HG03196 (cell line): ENCODE measurements around the gene RGS6.

ENCODE experiments used
- ATAC-seq: cut with Tn5 transposase; IDR thresholded peaks from one replicate; pipeline ENCODE4 v1.9.1; 2021; ENCODE audit not compliant: unreplicated experiment

The RGS6 gene

GRCh38 chr14:71943695-71944018 is 11.4 kb downstream of the RGS6 start:
- no peak for ATAC-seq

GRCh38 chr14:71947947-71948500 is 15.8 kb downstream of the RGS6 start:
- no peak for ATAC-seq

DNA sequence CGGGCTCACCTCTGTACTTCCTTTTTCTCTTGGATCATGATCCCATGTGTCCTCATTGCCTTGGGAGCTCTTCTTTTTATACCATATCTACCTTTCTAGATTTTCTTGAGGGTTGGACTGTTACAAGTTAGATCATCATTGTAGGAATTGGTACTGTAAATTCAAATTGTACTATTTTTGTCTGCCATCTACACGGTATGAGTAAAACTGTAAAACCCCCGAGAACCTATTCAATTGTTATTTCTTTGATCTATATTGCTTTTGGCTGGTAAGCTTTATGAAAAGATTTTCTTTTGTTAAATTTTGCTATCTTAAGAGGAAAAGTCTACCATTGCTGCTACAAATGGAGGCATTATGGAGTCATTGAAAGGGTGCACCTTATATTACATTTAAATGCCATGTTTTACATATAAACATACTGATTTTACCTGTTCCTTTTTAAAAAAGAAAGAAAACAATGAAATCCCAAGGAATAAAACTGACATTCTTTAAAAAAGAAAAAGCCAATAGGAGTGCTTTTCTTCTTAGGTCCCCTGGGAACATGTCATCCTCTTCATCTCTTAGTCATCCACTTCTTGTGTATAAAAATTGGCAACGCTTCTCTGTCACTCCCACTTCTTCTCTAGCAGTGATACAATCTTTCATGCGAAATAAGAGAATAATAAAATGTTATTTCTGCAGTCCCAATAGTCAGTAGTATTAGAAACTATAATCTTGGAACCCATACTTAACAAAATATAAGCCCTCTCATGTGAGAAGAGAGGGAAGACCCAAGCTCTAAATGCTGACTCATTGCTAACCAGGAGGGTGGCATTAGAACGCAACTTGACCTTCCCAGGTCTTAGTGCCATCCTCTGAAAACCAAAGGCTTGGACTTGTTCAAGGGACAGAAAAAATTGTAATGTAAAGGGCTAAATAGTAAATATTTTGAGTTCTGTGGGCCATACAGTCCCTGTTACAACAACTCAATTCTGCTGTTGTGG is 20.4 kb downstream of the RGS6 start:
- no peak for ATAC-seq

GRCh38 chr14:71956920-71957563 is 24.8 kb downstream of the RGS6 start:
- no peak for ATAC-seq

DNA sequence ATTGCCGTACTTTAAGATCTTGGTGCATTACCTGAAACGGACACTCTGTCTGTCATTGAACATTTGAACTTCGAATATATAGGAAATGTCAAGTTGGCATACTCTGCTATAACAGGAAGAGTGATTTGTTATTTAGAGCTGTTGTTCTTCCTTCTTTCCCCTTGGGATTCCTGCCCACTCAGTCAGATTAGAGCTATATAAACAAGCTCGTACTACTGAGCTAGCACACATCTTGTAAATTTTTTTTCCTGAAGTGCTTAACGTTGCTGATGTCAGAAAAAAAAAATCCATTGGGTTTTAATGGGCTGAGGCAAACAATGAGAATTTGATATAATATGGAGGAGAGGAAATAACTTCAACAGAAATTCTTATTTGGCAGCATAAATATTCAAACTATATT is 26.8 kb downstream of the RGS6 start:
- no peak for ATAC-seq

- no peak for ATAC-seq
Observed at GRCh38 chr14:71960494-71961353, 28.5 kb downstream of the RGS6 start.

DNA sequence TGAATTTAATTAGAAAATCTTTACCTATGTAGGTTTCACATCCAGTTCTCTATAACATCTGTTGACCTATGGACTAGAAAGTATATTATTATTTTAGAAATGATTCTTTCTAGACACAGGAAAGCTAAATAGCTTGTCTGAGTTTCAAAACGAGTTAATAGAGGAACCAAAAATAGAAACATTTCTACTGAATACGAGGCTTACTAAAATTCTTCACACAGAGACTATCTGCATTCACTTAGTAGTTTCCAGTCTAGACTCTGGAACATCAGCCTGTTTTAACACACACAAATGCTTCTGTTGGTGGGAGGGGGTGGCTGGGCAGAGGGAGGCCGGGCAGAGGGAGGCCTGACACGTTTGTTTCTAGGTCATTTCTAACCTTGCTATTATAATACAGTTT is 29.7 kb downstream of the RGS6 start:
- no peak for ATAC-seq

GRCh38 chr14:71964716-71965115 is 32.5 kb downstream of the RGS6 start:
- no peak for ATAC-seq

- no peak for ATAC-seq
Observed at GRCh38 chr14:71966528-71966927, 34.3 kb downstream of the RGS6 start.

DNA sequence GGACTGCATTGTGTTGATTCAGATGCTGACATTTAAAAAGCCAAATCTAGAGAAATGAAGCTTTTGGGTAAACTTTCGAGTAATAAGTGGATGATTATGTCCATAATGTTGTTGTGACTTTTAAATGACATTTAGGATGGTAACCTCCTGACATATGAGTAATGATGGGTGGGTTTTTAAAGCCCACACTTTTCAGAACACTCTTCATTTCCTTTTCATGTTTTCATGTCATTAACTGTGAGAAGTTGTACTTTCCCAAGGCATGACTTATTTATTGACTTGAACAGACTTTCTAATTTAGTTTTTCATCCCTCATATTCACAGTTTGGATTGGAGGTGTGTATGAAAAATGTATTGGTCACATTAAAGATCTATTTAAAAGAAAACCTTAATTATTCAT is 35.5 kb downstream of the RGS6 start:
- no peak for ATAC-seq

- ATAC-seq, result no peak
Observed at GRCh38 chr14:71970272-71970671, 38.0 kb downstream of the RGS6 start.

GRCh38 chr14:71985538-71986189 is 53.4 kb downstream of the RGS6 start:
- ATAC-seq, result no peak

DNA sequence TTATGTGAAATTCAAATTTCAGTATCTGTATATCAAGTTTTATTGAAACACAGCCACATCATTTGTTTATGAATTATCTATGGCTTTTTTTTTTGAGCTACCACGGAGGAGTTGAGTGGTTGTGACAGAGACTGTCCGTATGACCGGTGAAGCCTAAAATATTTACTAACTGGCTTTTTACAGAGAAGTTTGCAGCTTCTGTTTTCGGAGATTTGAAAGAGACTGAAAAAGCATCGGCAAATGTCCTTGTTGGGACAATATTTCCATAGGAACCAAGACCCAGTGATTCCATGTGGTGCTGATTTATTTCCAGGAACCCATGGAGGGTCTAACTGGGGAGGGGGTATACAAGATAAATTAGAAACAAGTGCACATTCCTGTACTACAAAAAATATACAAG is 56.2 kb downstream of the RGS6 start:
- no peak for ATAC-seq

DNA sequence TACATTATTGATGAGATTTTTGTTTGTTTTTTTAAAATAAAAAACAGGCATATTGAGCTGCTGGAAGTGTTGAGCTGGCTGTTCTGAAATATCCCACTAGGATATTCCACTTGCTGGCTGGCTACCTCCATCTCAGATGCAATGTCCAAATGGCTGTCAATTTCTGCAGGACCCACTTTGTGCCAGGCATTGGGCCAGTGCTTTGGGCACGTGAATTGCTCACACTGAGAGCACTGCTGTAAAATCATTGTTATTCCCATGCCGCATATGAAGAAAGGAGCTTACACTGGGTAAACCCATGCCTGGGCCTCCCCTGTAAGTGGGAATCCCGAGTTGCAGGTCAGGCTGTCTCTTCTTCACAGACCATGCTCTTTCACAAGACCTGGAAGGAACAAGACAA is 56.7 kb downstream of the RGS6 start:
- no peak for ATAC-seq

- ATAC-seq, result no peak
Observed at GRCh38 chr14:71994416-71994815, 62.2 kb downstream of the RGS6 start.

- no peak for ATAC-seq
Observed at GRCh38 chr14:71995741-71996140, 63.5 kb downstream of the RGS6 start.

- ATAC-seq, result no peak
Observed at GRCh38 chr14:71996610-71997009, 64.4 kb downstream of the RGS6 start.

DNA sequence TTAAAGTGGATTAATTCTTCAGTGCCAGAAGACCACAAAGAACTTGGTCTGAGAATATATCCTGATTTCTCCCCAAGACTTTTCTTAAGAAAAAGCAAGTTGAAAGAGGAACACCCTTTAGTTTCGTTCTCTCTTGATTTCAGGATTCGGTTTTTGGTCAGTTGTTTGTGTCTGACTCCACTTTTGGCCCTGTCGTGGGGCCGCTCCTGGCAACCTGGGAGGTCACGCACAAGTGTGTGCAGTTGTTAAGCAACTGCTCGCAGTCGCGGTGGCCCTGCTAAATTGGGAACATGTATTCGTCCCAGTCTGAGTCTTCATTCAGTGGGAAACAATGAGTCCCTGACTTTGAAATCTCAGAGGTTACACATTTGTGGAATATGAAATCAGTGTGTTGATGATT is 68.7 kb downstream of the RGS6 start:
- ATAC-seq, result no peak

- ATAC-seq, result no peak
Observed at GRCh38 chr14:72002731-72003130, 70.5 kb downstream of the RGS6 start.

DNA sequence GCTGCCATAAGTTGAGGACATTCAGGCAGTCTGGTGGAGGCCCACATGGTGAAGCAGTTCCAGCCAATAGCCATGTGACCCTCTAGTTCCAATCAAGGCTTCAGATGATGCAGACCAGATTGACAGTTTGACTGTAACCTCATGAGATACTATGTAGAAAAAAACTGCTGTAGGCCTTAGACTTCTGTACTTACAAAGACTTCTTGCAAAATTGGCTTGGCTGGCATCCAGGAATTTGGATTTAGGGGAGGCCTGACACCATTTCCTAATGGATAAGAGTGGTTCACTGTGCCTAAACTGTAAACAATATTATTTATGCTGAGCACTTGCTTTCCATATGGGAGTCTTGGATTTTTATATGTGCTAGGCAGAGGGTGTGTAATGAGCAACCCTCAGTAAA is 76.4 kb downstream of the RGS6 start:
- ATAC-seq, result no peak

DNA sequence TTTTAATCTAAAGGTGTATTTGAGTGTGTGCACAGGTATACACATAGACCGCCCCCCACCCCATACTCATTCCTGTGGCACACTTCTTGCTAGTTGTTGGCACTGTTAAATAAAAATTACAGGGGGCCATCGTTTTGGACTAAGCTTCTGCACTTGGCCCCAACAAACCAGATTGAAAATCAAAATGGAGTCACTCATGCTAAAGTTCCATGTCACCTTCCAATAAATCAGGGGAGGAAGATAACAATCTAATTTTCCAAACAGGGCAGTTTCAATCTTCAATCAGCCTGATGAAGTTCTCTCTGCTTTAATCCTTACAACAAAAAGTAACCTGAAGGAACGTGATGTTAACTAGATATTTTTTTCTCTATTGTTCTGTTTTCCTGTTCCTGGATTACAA is 78.2 kb downstream of the RGS6 start:
- ATAC-seq, result no peak
